CD4-positive, CD25-positive, alpha-beta regulatory T cell (primary cell): Measurements from ENCODE around the gene IGFLR1. TPM values are rescaled to one million over a fixed set of nuclear protein-coding genes. Genes with fewer than 3 reads are reported as not detected.

ENCODE experiments used
- ATAC-seq, 2 donors: fragments of 150-1000 bp; cut with Tn5 transposase; one replicate each; pipeline ENCODE4 v1.10.0; 2021; ENCODE audit warnings: low read depth in 2 of 2, moderate number of reproducible peaks in 2 of 2, moderate library complexity in 1 of 2
- DNase-seq, 3 donors: peaks; one replicate each; pipeline versions ENCODE4 v3.0.0 to v3.0.0-alpha.2; 2012 to 2022; ENCODE audit warnings: mixed read lengths in 1 of 3
- H3K27ac ChIP-seq: one replicate; pipeline ENCODE4 v1.7.0; 2013; ENCODE audit warnings: mild to moderate bottlenecking, low read length; ENCODE audit not compliant: insufficient read depth, poor library complexity, severe bottlenecking
- H3K27me3 ChIP-seq: one replicate; pipeline ENCODE4 v1.7.0; 2013; ENCODE audit warnings: low read length; ENCODE audit not compliant: control insufficient read depth, insufficient read depth
- H3K36me3 ChIP-seq: one replicate; pipeline ENCODE4 v1.7.0; 2013; ENCODE audit warnings: mild to moderate bottlenecking, low read length, moderate library complexity; ENCODE audit not compliant: control insufficient read depth, insufficient read depth
- H3K4me1 ChIP-seq: 2 replicates; pipeline ENCODE4 v1.7.0; 2013; ENCODE audit warnings: mild to moderate bottlenecking, low read length; ENCODE audit not compliant: insufficient read depth, control insufficient read depth, poor library complexity, severe bottlenecking
- H3K4me3 ChIP-seq: one replicate; pipeline ENCODE4 v1.7.0; 2013; ENCODE audit warnings: low read depth, mild to moderate bottlenecking, low read length, moderate library complexity
- H3K9me3 ChIP-seq, 2 experiments: 1 replicate in 1 of 2; 2 replicates in 1 of 2; pipeline ENCODE4 v1.7.0; 2013; ENCODE audit warnings: low read length in 2 of 2, mild to moderate bottlenecking in 1 of 2, moderate library complexity in 1 of 2; ENCODE audit not compliant: control insufficient read depth in 2 of 2
- H3K27ac Mint-ChIP-seq, 3 donors: one replicate each; pipeline ENCODE4 v1.8.0; 2020 to 2022; ENCODE audit warnings: mild to moderate bottlenecking in 3 of 3, mixed read lengths in 3 of 3, moderate library complexity in 2 of 3
- H3K27me3 Mint-ChIP-seq: one replicate; pipeline ENCODE4 v1.8.0; 2022; ENCODE audit warnings: mild to moderate bottlenecking, mixed read lengths
- H3K36me3 Mint-ChIP-seq: one replicate; pipeline ENCODE4 v1.8.0; 2020; ENCODE audit warnings: mixed read lengths
- H3K4me1 Mint-ChIP-seq, 4 donors: one replicate each; pipeline ENCODE4 v1.8.0; 2020 to 2022; ENCODE audit warnings: mixed read lengths in 4 of 4, mild to moderate bottlenecking in 1 of 4
- H3K4me3 Mint-ChIP-seq, 4 donors: one replicate each; pipeline ENCODE4 v1.8.0; 2020 to 2022; ENCODE audit warnings: mild to moderate bottlenecking in 4 of 4, mixed read lengths in 4 of 4, moderate library complexity in 3 of 4
- H3K9me3 Mint-ChIP-seq, 7 donors: one replicate each; pipeline ENCODE4 v1.8.0; 2020 to 2022; ENCODE audit warnings: mixed read lengths in 7 of 7, mild to moderate bottlenecking in 3 of 7, moderate library complexity in 2 of 7
- polyA plus RNA-seq, 4 donors: library from polyadenylated mRNA; unstranded; fragments of 300-500 nt; fragmentation: Illumina TruSeq; gene quantifications; one replicate each; pipeline ENCODE4 v1.2.3, GENCODE V29; 2021
- total RNA-seq: library from RNA; stranded (reverse); gene quantifications from one replicate; pipeline ENCODE4 v1.2.3, GENCODE V29; 2022

The IGFLR1 gene, protein sequence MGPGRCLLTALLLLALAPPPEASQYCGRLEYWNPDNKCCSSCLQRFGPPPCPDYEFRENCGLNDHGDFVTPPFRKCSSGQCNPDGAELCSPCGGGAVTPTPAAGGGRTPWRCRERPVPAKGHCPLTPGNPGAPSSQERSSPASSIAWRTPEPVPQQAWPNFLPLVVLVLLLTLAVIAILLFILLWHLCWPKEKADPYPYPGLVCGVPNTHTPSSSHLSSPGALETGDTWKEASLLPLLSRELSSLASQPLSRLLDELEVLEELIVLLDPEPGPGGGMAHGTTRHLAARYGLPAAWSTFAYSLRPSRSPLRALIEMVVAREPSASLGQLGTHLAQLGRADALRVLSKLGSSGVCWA
- 80.5 TPM for total RNA-seq
- 100 to 1,000 TPM; 109 to 151 (median 125) TPM for polyA plus RNA-seq

- H3K9me3 Mint-ChIP-seq, result no peaks in the 10 kb centered on the region
- peak within 1 kb of the TSS; percentile 91 to 100 (median 94) for H3K4me3 Mint-ChIP-seq
- Histone ChIP-seq H3K4me3 (peak within 1 kb of the TSS; percentile 90), H3K27ac (peak within 1 kb of the TSS; percentile 100), H3K4me1 (peaks cover 75% of the 10 kb centered on the region), H3K36me3 (peaks cover 13% of the 10 kb centered on the region), H3K27me3 (no peaks in the 10 kb centered on the region), H3K9me3 (no peaks in the 10 kb centered on the region)
- peaks cover 0 to 69% (median 38%) of the 10 kb centered on the region in 4 donors for H3K4me1 Mint-ChIP-seq
- peaks cover 8% of the 10 kb centered on the region for H3K36me3 Mint-ChIP-seq
- peaks cover 12% of the 10 kb centered on the region for H3K27me3 Mint-ChIP-seq
- peak; percentile 46 to 87 (median 72) for DNase-seq
- ATAC-seq, result no peak
- peak within 1 kb of the TSS; percentile 99 to 100 (median 100) for H3K27ac Mint-ChIP-seq
These were observed at the start of gene IGFLR1 for GRCh38 chr19:35742121-35742724. Gene IGFLR1, minus strand, starts transcription at chr19:35742452. Its CDS starts 1,272 bp downstream, at chr19:35741180.

- H3K4me3 ChIP-seq, result no peak overlapping the region
- peaks cover 2% of the 10 kb centered on the region for H3K27me3 ChIP-seq
- no peak overlapping the region for H3K27ac ChIP-seq
- H3K27ac Mint-ChIP-seq, result no peak overlapping the region
- peaks cover 0 to 1% (median 0%) of the 10 kb centered on the region in 7 donors for H3K9me3 Mint-ChIP-seq
- no peaks in the 10 kb centered on the region for H3K36me3 ChIP-seq
- H3K4me1 ChIP-seq, result no peaks in the 10 kb centered on the region
- peaks cover 0 to 3% (median 0%) of the 10 kb centered on the region in 4 donors for H3K4me1 Mint-ChIP-seq
- H3K36me3 Mint-ChIP-seq, result no peaks in the 10 kb centered on the region
- H3K9me3 ChIP-seq, result no peaks in the 10 kb centered on the region
- H3K4me3 Mint-ChIP-seq, result no peak overlapping the region
- H3K27me3 Mint-ChIP-seq, result peaks cover 13% of the 10 kb centered on the region
- DNase-seq, result no peak
- no peak for ATAC-seq
These were observed 49.6 kb upstream of the IGFLR1 start for GRCh38 chr19:35791814-35792279.

- Histone ChIP-seq H3K27ac (no peak overlapping the region), H3K4me1 (no peaks in the 10 kb centered on the region), H3K4me3 (no peak overlapping the region), H3K9me3 (no peaks in the 10 kb centered on the region), H3K36me3 (no peaks in the 10 kb centered on the region), H3K27me3 (no peaks in the 10 kb centered on the region)
- DNase-seq (peak in 2 of 3 donors; percentile 14 to 18), ATAC-seq (peak in 1 of 2 donors; percentile 9)
- H3K9me3 Mint-ChIP-seq, result peaks cover 0 to 1% (median 0%) of the 10 kb centered on the region in 7 donors
- no peaks in the 10 kb centered on the region for H3K4me1 Mint-ChIP-seq
- peaks cover 7% of the 10 kb centered on the region for H3K27me3 Mint-ChIP-seq
- H3K27ac Mint-ChIP-seq, result no peak overlapping the region
- no peak overlapping the region for H3K4me3 Mint-ChIP-seq
- no peaks in the 10 kb centered on the region for H3K36me3 Mint-ChIP-seq
These were observed 48.9 kb upstream of the IGFLR1 start for GRCh38 chr19:35790981-35791813.

GRCh38 chr19:35789978-35790944, 48.0 kb upstream of the IGFLR1 start:
- peaks cover 0 to 1% (median 0%) of the 10 kb centered on the region in 7 donors for H3K9me3 Mint-ChIP-seq
- H3K36me3 ChIP-seq, result no peaks in the 10 kb centered on the region
- no peak for DNase-seq
- no peaks in the 10 kb centered on the region for H3K4me1 Mint-ChIP-seq
- H3K36me3 Mint-ChIP-seq, result no peaks in the 10 kb centered on the region
- H3K9me3 ChIP-seq, result no peaks in the 10 kb centered on the region
- H3K27me3 Mint-ChIP-seq, result no peaks in the 10 kb centered on the region
- H3K4me3 ChIP-seq, result no peak overlapping the region
- no peak overlapping the region for H3K4me3 Mint-ChIP-seq
- H3K27me3 ChIP-seq, result no peaks in the 10 kb centered on the region
- H3K27ac Mint-ChIP-seq, result no peak overlapping the region
- no peak overlapping the region for H3K27ac ChIP-seq
- ATAC-seq, result no peak
- H3K4me1 ChIP-seq, result no peaks in the 10 kb centered on the region

DNA sequence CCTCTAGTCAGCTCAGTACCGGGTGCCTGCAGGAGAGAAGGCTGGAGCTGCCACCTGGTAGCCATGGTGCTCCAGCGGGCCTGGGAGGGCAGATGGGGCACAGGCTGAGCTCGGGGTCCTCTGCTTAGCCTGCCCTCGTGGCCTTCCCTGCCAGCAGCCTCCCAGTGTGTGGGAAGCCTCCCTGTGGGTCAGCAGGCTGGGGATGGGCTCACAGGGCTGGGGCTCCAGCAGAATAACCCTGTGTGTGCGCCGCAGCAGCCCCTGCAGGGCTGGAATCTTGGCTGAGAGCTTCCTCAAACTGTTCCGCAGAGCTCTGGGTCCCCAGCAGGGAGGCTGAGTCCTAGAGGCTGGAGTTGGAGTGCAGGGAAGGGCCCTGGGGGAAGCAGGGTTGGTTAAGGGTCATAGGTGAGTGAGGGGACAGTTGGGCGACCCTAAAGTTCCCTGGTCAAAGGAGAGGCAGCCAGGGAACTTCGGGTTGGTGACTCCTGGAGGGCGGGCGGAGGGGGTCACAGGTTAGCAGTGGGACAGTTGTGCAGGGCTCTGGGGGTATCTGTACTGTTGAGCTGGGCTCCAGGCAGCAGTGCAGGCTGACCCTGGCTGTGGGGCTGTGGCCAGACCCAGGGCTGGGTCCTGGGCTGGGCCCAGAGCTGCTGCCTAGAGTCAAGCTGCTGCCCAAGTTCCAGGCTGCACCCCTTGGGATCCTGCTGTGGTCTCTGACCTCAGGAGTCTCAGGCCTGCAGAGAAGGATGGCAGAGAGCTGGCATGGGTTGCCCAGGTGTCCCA, 47.1 kb upstream of the IGFLR1 start:
- no peaks in the 10 kb centered on the region for H3K4me1 ChIP-seq
- H3K27ac Mint-ChIP-seq, result no peak overlapping the region

DNA sequence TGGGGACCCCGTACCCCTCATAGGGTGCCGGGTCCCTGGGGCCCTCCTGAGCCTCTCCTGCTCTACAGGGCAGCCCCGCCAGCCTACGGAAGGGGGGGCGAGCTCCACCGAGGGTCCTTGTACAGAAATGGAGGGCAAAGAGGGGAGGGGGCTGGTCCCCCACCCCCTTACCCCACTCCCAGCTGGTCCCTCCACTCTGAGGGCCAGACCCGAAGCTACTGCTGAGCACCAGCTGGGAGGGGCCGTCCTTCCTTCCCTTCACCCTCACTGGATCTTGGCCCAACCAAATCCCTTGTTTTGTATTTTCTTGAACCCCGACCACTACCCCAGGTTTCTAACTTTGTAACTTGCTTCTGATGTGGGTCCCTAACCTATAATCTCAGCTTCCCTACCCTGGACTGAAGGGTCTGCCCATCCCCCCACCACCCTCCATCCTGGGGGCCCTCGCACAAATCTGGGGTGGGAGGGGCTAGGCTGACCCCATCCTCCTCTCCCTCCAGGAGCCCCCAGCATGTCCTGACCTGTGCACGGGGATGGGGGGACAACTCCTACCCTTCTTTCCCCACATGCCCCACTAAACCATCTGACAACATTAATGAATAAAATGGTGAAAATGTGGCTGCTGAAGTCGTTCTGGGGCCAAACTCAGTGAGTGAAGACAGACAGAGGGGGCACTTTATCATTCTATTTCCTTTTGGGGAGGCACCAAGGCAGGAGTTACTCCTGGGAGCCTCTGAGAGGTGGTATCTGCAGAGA, 46.1 kb upstream of the IGFLR1 start:
- Histone ChIP-seq H3K36me3 (no peaks in the 10 kb centered on the region), H3K9me3 (no peaks in the 10 kb centered on the region), H3K4me1 (no peaks in the 10 kb centered on the region), H3K27ac (no peak overlapping the region), H3K27me3 (no peaks in the 10 kb centered on the region), H3K4me3 (no peak overlapping the region)
- Mint-ChIP-seq H3K4me1 (no peaks in the 10 kb centered on the region), H3K4me3 (no peak overlapping the region), H3K27ac (no peak overlapping the region), H3K9me3 (no peaks in the 10 kb centered on the region), H3K27me3 (no peaks in the 10 kb centered on the region), H3K36me3 (peaks cover 2% of the 10 kb centered on the region)
- DNase-seq (no peak), ATAC-seq (no peak)

More for the DNA sequence above, 47.1 kb upstream of the IGFLR1 start:
- DNase-seq (no peak), ATAC-seq (no peak)
- no peaks in the 10 kb centered on the region for H3K27me3 ChIP-seq
- Mint-ChIP-seq H3K36me3 (no peaks in the 10 kb centered on the region), H3K4me1 (no peaks in the 10 kb centered on the region), H3K27me3 (no peaks in the 10 kb centered on the region), H3K9me3 (peaks cover 0 to 1% (median 0%) of the 10 kb centered on the region in 7 donors), H3K4me3 (no peak overlapping the region)
- no peaks in the 10 kb centered on the region for H3K9me3 ChIP-seq
- no peak overlapping the region for H3K4me3 ChIP-seq
- H3K36me3 ChIP-seq, result no peaks in the 10 kb centered on the region
- H3K27ac ChIP-seq, result no peak overlapping the region
